Measurements from ENCODE around the gene SLC4A7. TPM values are rescaled to one million over a fixed set of nuclear protein-coding genes. Genes with fewer than 3 reads are reported as not detected.

The SLC4A7 gene
- total and polyA plus RNA-seq, 2 donors (not counting 3 experiments of a cell fraction or from before 2014, with no cell fraction given), result 7.8 to 50.9 TPM

- H3K9me3 ChIP-seq (replicated peaks; ENCODE audit: control insufficient read depth, insufficient read depth, low read length), result no peaks in the 10 kb centered on the region
- CTCF ChIA-PET, result no interaction called here
- DNase-seq (ENCODE audit: low read depth, low spot score) (no peak), FAIRE-seq (no peak)
- no peaks in the 10 kb centered on the region for H3K27me3 ChIP-seq (ENCODE audit: control insufficient read depth in 2 of 2, insufficient read depth in 2 of 2, low read length in 2 of 2)
- no peak overlapping the region for H3K4me3 ChIP-seq (replicated peaks in 1 of 3; ENCODE audit: insufficient read depth in 1 of 3, low read depth in 1 of 3, low read length in 3 of 3)
- peaks cover 45% of the 10 kb centered on the region for H3K4me1 ChIP-seq (ENCODE audit: control insufficient read depth, extremely low read depth, insufficient read depth, low read length)
- no peak overlapping the region for H3K9ac ChIP-seq (replicated peaks; ENCODE audit: extremely low read depth, insufficient read depth, low read length)
- dilution Hi-C loops (cut with MboI; ENCODE audit: extremely low pct_ligation_motif_present, low sequenced_read_pairs), result no loop called here
- intact Hi-C loops (cut with micrococcal nuclease), result loop anchor here (1.0 kb wide), 4 partner anchors 110 to 324 kb away; no protein-coding TSS in a partner anchor
- no TSS peak for BruUV-seq (replicated peaks)
- POLR2A ChIA-PET, result no interaction called here
- no peaks in the 10 kb centered on the region for H3K9me1 ChIP-seq (replicated peaks; ENCODE audit: control insufficient read depth, extremely low read depth, insufficient read depth, low read length)
- H3K79me2 ChIP-seq (ENCODE audit: control insufficient read depth, insufficient read depth, low read length), result no peaks in the 10 kb centered on the region
- H4K20me1 ChIP-seq (replicated peaks; ENCODE audit: control insufficient read depth, extremely low read depth, insufficient read depth, low read length), result no peaks in the 10 kb centered on the region
- no peak overlapping the region for H3K27ac ChIP-seq (ENCODE audit: insufficient read depth, low read depth, low read length)
- H2AFZ ChIP-seq (ENCODE audit: low read depth, low read length), result no peak overlapping the region
- H3K4me2 ChIP-seq (ENCODE audit: insufficient read depth, low read length), result no peak overlapping the region
- no peak for TF ChIP-seq GATA2 (IDR thresholded peaks at IDR 0.05; ENCODE audit: insufficient read depth, insufficient read length, low read depth, low read length)
- TF ChIP-seq POLR2AphosphoS5 (IDR thresholded peaks at IDR 0.05; ENCODE audit: insufficient read depth, low read depth, low read length), result no peak
- TF ChIP-seq EZH2 (IDR thresholded peaks at IDR 0.05; ENCODE audit: borderline replicate concordance, low read depth, low read length, severe bottlenecking), result no peak
- TF ChIP-seq JUN (IDR thresholded peaks at IDR 0.05; ENCODE audit: borderline replicate concordance, insufficient read depth, insufficient read length, low read depth), result no peak
- TF ChIP-seq POLR2A (IDR thresholded peaks at IDR 0.05; ENCODE audit: low read depth, low read length), result no peak
- no peak for TF ChIP-seq MYC (IDR thresholded peaks at IDR 0.05; ENCODE audit: low read depth, low read length)
- no peak for TF ChIP-seq FOS (IDR thresholded peaks at IDR 0.05; ENCODE audit: borderline replicate concordance, insufficient read depth, low read length)
- TF ChIP-seq MAX (IDR thresholded peaks at IDR 0.05; ENCODE audit: insufficient read depth, insufficient read length), result no peak
- no peak for TF ChIP-seq CTCF (IDR thresholded peaks at IDR 0.05; ENCODE audit: extremely low read depth in 1 of 2, insufficient read depth in 1 of 2, low read depth in 1 of 2, low read length in 2 of 2)
- no peaks in the 10 kb centered on the region for H3K36me3 ChIP-seq (ENCODE audit: control insufficient read depth in 2 of 2, extremely low read depth in 1 of 2, insufficient read depth in 2 of 2, low read length in 2 of 2)
These were observed 127.2 kb downstream of the SLC4A7 start for GRCh38 chr3:27356976-27357375.

Measured in endothelial cell of umbilical vein (primary cell).